Erythroblast (primary cell): ENCODE data around the gene GABARAPL1.

Experiments
- DNase-seq, 2 experiments: peaks; one replicate each; lab custom pipeline; 2025; lab: John Stamatoyannopoulos, UW
- GATA1 ChIP-seq: IDR thresholded peaks from 2 replicates; pipeline ENCODE4 v1.6.1; 2011; ENCODE audit warnings: low read depth, mild to moderate bottlenecking, control low read depth, low read length, moderate library complexity
- POLR2A ChIP-seq: IDR thresholded peaks from 2 replicates; pipeline ENCODE4 v1.6.1; 2011; ENCODE audit warnings: mild to moderate bottlenecking, low read length

The GABARAPL1 gene

DNA sequence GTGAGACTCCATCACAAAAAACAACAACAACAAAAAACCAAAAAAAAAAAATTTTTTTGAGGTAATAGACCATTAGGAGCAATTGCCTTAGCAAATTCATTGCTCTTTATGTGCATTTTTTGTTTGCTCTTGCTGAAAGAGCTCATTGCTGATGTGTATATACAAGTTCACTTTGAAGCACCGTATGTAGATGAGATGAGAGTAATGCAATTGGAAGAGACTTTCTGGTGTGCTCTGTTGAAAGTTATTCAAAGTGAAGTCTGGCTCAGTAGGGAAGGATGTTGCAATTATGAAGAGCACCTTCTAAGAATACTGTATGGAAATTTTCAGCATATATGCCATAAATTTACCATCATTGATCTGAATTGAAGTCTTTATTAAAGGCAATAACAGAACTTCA lies 48.2 kb downstream of the GABARAPL1 start:
- TF ChIP-seq GATA1, result no peak
- TF ChIP-seq POLR2A, result no peak
- no peak for DNase-seq

DNA sequence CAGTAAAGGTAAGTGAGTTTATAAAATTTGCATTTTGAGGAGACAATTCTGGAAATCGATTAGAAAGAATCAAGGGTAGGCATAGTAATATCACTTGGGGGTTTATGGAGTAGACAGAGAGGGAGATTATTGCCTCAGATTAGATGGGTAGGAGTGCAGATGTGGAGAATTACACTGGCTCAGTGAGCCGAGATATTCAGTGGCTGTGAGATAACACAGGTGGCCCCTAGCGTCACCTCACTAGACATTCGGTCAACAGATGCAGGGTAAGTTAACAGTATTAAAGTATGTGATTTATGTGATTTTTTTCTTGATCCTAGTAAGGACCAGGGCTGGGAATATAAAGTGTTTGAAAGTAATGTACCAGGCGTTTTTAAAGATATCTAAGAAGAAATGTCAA lies 55.4 kb downstream of the GABARAPL1 start:
- no peak for DNase-seq
- TF ChIP-seq POLR2A (no peak), GATA1 (no peak)

DNA sequence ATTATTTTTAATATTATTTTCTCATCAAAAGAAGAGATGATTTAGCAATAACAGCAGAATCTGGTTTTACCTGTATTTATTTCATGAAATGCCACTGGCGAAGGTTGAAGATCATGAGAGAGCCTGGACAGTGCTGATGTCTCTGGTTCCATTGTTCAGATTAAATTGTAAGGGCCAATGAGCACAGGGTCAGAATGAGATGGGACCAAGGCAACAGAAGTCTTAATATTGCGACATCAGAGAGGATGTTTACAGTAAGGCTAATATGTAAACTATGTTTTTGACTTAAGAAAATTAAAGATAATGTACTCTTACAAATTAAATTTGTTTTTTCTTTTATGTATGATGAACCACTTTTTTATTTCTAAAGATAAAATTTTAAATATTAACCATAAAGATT lies 59.8 kb downstream of the GABARAPL1 start:
- TF ChIP-seq POLR2A (no peak), GATA1 (no peak)
- DNase-seq, result no peak
